ENCODE measurements around the gene ACER3.
"Not testable (repeated sequence)": the region's sequence is repeated elsewhere in the genome, so short reads cannot be mapped to it uniquely, and the experiment has no call there.

GRCh38 chr11:76827005-76827404, 33.7 kb upstream of the ACER3 start:
- TF ChIP-seq POLR2A (IDR thresholded peaks at IDR 0.05); CTCF (IDR thresholded peaks at IDR 0.05 in 4 of 5, conservative IDR thresholded peaks at IDR 0.05 in 1 of 5): not testable (repeated sequence)
